Measurements from ENCODE around the gene UAP1L1.
A peak's percentile ranks its signal among the peaks of the same experiment; 100 is the strongest.

UAP1L1 gene

GRCh38 chr9:137051145-137051724 lies 26.1 kb upstream of the UAP1L1 start:
- H3K36me3 ChIP-seq (ENCODE audit: control insufficient read depth, insufficient read depth, low read length): no peaks in the 10 kb centered on the region
- no peak overlapping the region for H3K27ac ChIP-seq (ENCODE audit: insufficient read depth, low read depth, low read length, poor library complexity, severe bottlenecking)
- H3K9me3 ChIP-seq (ENCODE audit: control insufficient read depth, low read length): no peaks in the 10 kb centered on the region
- peaks cover 10% of the 10 kb centered on the region for H3K4me1 ChIP-seq (ENCODE audit: control insufficient read depth, insufficient read depth, low read length)
- WGBS, 2 experiments: 93% methylated on average over 17 of the region's 17 CpGs
- H3K4me3 ChIP-seq (ENCODE audit: insufficient read depth, low read depth, low read length): no peak overlapping the region
- H3K27me3 ChIP-seq (ENCODE audit: control insufficient read depth, insufficient read depth, low read length, poor library complexity, severe bottlenecking): peaks cover 99% of the 10 kb centered on the region

- peaks cover 10% of the 10 kb centered on the region for H3K4me1 ChIP-seq (ENCODE audit: control insufficient read depth, insufficient read depth, low read length)
- H3K36me3 ChIP-seq (ENCODE audit: control insufficient read depth, insufficient read depth, low read length): no peaks in the 10 kb centered on the region
- WGBS, 2 experiments: 85% methylated on average over 8 of the region's 8 CpGs
- H3K27me3 ChIP-seq (ENCODE audit: control insufficient read depth, insufficient read depth, low read length, poor library complexity, severe bottlenecking): peaks cover 96% of the 10 kb centered on the region
- no peak overlapping the region for H3K4me3 ChIP-seq (ENCODE audit: insufficient read depth, low read depth, low read length)
- H3K9me3 ChIP-seq (ENCODE audit: control insufficient read depth, low read length): no peaks in the 10 kb centered on the region
- H3K27ac ChIP-seq (ENCODE audit: insufficient read depth, low read depth, low read length, poor library complexity, severe bottlenecking): no peak overlapping the region
Observed at GRCh38 chr9:137052293-137052692, 25.0 kb upstream of the UAP1L1 start.

DNA sequence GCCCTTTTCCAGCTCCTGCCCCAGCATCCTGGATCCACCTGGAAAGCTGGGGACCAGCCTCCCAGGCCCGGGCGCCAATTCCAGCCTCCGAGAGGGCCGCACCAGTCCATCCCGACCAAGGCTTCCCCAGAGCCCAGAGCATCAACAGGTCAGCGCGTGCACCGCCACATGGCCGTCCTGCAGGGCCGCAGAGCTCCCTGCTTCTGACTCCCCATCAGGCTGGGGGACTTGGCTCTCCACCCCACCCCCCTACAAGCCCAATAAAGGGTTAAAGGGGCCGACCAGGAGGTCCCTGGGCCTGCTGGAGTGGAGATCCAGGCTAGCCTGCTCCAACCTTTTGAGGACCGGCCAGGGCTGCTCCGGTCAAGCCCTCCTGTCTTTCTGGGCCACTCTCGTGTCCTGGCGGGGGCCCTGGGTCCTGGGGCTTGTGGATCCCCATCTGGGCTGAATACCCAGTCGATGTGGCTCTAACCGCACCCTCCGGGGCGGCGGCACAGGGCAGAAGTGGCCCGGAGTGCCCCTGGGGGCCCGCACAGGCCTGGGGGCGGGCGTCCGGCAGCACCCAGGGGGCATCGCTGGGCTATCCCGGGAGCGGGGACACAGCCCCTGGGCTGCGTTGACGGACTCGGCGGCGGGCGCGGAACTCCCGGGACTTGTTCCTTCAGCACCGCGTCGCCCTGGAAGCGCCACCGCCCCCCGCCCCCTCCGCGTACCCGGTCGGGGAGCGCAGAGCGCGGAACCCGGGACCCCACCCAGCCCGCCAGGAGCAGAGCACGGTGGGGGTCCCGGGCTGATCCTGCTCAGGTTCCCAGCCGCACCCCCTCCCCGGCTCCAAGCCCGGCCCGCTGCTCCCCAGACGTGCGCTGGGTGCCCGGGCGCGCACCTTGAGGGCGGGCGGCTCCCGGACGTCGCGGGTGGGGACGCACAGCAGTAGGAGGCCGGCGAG lies 24.0 kb upstream of the UAP1L1 start:
- Histone ChIP-seq H3K4me1 (ENCODE audit: control insufficient read depth, insufficient read depth, low read length) (peaks cover 10% of the 10 kb centered on the region), H3K9me3 (ENCODE audit: control insufficient read depth, low read length) (no peaks in the 10 kb centered on the region), H3K27me3 (ENCODE audit: control insufficient read depth, insufficient read depth, low read length, poor library complexity, severe bottlenecking) (peaks cover 88% of the 10 kb centered on the region), H3K27ac (ENCODE audit: insufficient read depth, low read depth, low read length, poor library complexity, severe bottlenecking) (no peak overlapping the region), H3K36me3 (ENCODE audit: control insufficient read depth, insufficient read depth, low read length) (no peaks in the 10 kb centered on the region), H3K4me3 (ENCODE audit: insufficient read depth, low read depth, low read length) (peak overlapping the region; percentile 25)
- WGBS, 2 experiments: 14 to 15% methylated on average over 71 of the region's 71 CpGs

DNA sequence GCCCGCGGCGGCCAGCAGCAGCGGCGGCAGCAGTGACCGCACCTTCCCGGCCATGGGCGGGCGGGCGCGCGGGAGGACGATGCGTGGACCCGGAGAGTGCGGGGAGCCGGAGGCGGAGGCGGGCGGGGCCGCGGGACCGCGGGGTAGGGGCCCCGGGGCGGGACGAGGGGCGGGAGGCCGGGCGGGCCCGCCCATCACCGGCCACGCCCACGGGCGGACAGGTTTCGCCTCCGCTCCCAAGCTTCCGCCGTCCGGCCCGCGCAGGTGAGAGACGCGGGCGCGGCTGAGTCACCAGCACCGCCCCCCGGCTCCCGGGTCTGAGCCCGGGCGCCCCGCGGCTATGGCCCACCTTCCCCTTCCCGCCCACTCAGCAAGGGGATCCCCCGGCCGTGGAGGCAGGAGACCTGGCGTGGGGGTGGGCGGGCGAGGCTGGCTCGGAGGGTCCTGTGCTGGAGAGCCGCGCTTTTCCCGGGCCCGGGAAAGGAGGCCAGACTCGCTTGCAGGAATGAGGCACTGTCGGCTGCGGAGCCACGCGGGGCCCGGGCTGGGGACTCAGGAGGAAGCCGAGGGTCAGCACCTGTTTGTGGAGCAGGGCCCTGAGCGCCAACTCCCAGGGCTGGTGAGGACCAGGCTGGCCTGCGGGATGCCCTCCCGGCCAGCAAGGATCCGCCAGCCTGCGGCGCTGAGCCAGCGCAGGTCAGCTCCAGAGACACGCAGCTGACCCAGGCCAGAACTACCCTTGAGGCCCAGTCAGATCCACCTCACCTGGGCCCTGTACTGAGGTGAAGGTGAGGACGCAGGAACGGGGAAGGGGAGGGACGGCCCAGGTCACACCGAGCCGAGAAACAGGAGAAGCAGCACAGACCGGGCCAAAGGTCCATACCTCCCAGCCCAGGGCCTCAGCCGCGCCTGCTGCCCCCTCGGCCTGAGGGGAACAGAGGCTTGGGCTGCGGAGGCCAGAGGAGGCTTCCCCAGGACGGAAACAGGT lies 23.1 kb upstream of the UAP1L1 start, which contains the start of gene ENTPD2:
ENTPD2 (minus strand) TSS at position 118 of the 988 bp plus-strand sequence; CDS start at position 54, 64 bp downstream.
- H3K4me1 ChIP-seq (ENCODE audit: control insufficient read depth, insufficient read depth, low read length): peaks cover 10% of the 10 kb centered on the region
- H3K27me3 ChIP-seq (ENCODE audit: control insufficient read depth, insufficient read depth, low read length, poor library complexity, severe bottlenecking): peaks cover 82% of the 10 kb centered on the region
- H3K27ac ChIP-seq (ENCODE audit: insufficient read depth, low read depth, low read length, poor library complexity, severe bottlenecking): no peak within 1 kb of the TSS
- H3K9me3 ChIP-seq (ENCODE audit: control insufficient read depth, low read length): no peaks in the 10 kb centered on the region
- peak within 1 kb of the TSS; percentile 25 for H3K4me3 ChIP-seq (ENCODE audit: insufficient read depth, low read depth, low read length)
- 19 to 20% methylated on average over 90 of the region's 90 CpGs for WGBS, 2 experiments
- H3K36me3 ChIP-seq (ENCODE audit: control insufficient read depth, insufficient read depth, low read length): no peaks in the 10 kb centered on the region

DNA sequence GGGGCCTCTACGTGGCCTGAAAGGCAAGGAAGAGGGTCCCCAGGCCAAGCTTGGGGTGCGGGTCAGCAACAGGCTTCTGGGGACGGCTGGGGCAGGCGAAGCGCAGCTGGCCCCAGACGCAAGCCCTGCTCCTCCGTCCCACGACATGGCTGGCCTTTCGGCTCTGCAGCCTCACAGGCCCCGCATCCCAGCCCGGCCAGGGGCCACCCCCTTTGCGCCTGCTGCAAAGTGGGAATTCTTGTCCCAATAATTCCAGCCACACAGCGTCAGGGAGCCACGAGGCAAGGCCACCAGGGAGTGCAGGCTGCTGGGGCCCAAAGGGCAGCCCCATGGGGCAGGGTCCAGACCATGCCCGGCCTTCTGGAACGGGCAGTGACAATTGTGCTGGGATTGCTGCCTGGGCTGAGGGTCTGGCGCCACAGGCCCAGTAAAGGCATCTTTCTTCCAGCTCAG lies 22.4 kb upstream of the UAP1L1 start:
- Histone ChIP-seq H3K4me1 (ENCODE audit: control insufficient read depth, insufficient read depth, low read length) (peaks cover 10% of the 10 kb centered on the region), H3K9me3 (ENCODE audit: control insufficient read depth, low read length) (no peaks in the 10 kb centered on the region), H3K36me3 (ENCODE audit: control insufficient read depth, insufficient read depth, low read length) (no peaks in the 10 kb centered on the region), H3K27me3 (ENCODE audit: control insufficient read depth, insufficient read depth, low read length, poor library complexity, severe bottlenecking) (peaks cover 75% of the 10 kb centered on the region), H3K27ac (ENCODE audit: insufficient read depth, low read depth, low read length, poor library complexity, severe bottlenecking) (no peak overlapping the region), H3K4me3 (ENCODE audit: insufficient read depth, low read depth, low read length) (no peak overlapping the region)
- 87 to 92% methylated on average over 17 of the region's 17 CpGs for WGBS, 2 experiments

DNA sequence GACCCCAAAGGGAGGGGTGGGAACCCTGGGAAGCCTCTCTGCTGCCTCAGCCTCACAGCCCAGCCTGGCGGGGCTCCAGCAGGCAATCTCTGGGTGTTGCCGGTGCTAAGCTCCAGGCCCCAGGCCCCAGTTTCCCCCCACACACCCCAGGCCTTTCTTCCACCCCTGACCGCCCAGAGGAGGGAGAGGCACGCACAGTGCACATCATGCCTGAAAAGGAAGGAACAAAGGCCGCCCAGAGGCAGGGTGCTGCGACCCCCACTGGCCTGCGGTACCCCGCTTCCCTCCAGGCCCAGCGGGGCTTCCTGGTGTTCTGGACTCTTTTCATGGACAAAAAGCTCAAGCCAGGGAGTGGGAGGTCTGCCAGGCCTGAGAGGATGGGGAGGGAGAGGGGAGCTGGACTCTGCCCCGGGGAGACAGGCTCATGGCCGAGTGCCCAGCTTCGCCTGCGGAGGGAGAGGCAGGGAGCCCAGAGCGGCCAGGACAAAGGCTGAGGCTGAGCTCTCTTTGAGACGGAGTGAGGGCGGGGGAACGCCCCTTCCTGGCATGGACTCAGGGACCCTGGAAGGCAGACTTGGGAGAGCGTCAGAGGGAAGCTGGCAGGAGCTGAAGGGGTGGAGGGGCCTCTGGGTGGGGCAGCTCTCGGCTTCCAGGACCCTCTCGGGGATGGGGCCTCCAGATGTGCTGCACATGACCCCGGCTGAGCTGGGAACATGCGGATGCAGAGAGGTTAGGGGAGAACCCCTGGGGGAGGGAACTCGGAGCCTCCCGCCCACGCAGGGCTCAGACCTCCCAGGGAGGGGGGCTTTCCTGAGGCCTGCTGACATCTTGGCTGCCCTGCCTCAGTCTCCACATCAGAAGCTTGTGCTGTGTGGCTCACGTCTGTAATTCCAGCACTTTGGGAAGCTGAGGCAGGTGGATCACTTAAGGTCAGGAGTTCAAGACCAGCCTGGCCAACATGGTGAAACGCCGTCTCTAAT lies 21.6 kb upstream of the UAP1L1 start:
- Histone ChIP-seq H3K4me3 (ENCODE audit: insufficient read depth, low read depth, low read length) (no peak overlapping the region), H3K27me3 (ENCODE audit: control insufficient read depth, insufficient read depth, low read length, poor library complexity, severe bottlenecking) (peaks cover 68% of the 10 kb centered on the region), H3K27ac (ENCODE audit: insufficient read depth, low read depth, low read length, poor library complexity, severe bottlenecking) (no peak overlapping the region), H3K9me3 (ENCODE audit: control insufficient read depth, low read length) (no peaks in the 10 kb centered on the region), H3K36me3 (ENCODE audit: control insufficient read depth, insufficient read depth, low read length) (no peaks in the 10 kb centered on the region), H3K4me1 (ENCODE audit: control insufficient read depth, insufficient read depth, low read length) (peaks cover 10% of the 10 kb centered on the region)
- 68 to 69% methylated on average over 28 of the region's 28 CpGs for WGBS, 2 experiments

GRCh38 chr9:137056739-137057415 lies 20.4 kb upstream of the UAP1L1 start:
- WGBS, 2 experiments: 91 to 92% methylated on average over 17 of the region's 17 CpGs
- H3K27ac ChIP-seq (ENCODE audit: insufficient read depth, low read depth, low read length, poor library complexity, severe bottlenecking): no peak overlapping the region
- H3K27me3 ChIP-seq (ENCODE audit: control insufficient read depth, insufficient read depth, low read length, poor library complexity, severe bottlenecking): peaks cover 56% of the 10 kb centered on the region
- peaks cover 10% of the 10 kb centered on the region for H3K4me1 ChIP-seq (ENCODE audit: control insufficient read depth, insufficient read depth, low read length)
- H3K36me3 ChIP-seq (ENCODE audit: control insufficient read depth, insufficient read depth, low read length): no peaks in the 10 kb centered on the region
- no peaks in the 10 kb centered on the region for H3K9me3 ChIP-seq (ENCODE audit: control insufficient read depth, low read length)
- no peak overlapping the region for H3K4me3 ChIP-seq (ENCODE audit: insufficient read depth, low read depth, low read length)

- Histone ChIP-seq H3K36me3 (ENCODE audit: control insufficient read depth, insufficient read depth, low read length) (no peaks in the 10 kb centered on the region), H3K4me1 (ENCODE audit: control insufficient read depth, insufficient read depth, low read length) (peaks cover 10% of the 10 kb centered on the region), H3K9me3 (ENCODE audit: control insufficient read depth, low read length) (no peaks in the 10 kb centered on the region), H3K27me3 (ENCODE audit: control insufficient read depth, insufficient read depth, low read length, poor library complexity, severe bottlenecking) (peaks cover 49% of the 10 kb centered on the region), H3K4me3 (ENCODE audit: insufficient read depth, low read depth, low read length) (no peak overlapping the region), H3K27ac (ENCODE audit: insufficient read depth, low read depth, low read length, poor library complexity, severe bottlenecking) (no peak overlapping the region)
- 83 to 91% methylated on average over 16 of the region's 16 CpGs for WGBS, 2 experiments
Observed at GRCh38 chr9:137057545-137057944, 19.8 kb upstream of the UAP1L1 start.

Measured in ectodermal cell (in vitro differentiated cells).